HTERT RPE-1 (cell line): ENCODE data around the gene RASA3.

Source experiments
- in situ Hi-C: fragments of 300-500 bp; cut with MboI; formaldehyde crosslinking; loops from 4 replicates; pipeline ENCODE4 v1.14.3; 2020; ENCODE audit warnings: low sequenced_read_pairs

The RASA3 gene

DNA sequence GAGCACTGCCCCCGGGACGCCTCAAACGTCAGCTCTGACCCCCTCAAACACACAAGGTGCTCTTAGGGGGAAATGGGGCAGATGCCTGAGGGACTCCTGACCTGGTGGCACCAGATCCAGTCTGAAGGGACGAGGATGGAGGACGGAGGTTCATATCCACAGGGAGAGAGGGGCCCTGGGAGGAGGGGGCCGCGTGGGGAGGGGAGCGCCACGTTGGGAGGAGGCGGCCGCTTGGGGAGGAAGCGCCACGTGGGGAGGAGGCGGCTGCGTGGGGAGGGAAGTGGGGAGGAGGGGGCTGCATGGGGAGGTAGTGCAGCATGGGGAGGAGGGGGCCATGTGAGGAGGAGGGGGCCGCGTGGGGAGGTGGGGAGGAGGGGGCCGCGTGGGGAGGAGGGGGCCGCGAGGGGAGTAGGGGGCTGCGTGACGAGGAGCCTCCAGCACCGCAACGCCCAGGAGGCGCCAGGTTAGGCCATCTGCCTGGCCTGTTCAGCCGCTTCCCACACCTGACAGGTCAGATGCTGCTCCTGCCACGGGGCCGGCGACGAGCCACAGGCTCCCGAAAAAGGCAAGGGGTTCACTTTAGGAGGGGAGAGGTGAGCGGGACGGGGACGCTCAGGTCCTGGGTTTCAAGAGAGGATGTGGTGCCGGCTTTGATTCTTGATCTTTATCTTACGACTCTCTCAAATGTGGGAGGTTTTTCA is 121.9 kb downstream of the RASA3 start:
- in situ Hi-C loops, result no loop called here

GRCh38 chr13:114009590-114010400 is 122.6 kb downstream of the RASA3 start:
- in situ Hi-C loops, result no loop called here

GRCh38 chr13:114008964-114009589 is 123.3 kb downstream of the RASA3 start:
- in situ Hi-C loops, result no loop called here

- in situ Hi-C loops, result no loop called here
These were observed 124.9 kb downstream of the RASA3 start for GRCh38 chr13:114007566-114007965.

GRCh38 chr13:114005206-114005724 is 127.2 kb downstream of the RASA3 start:
- in situ Hi-C loops, result no loop called here

DNA sequence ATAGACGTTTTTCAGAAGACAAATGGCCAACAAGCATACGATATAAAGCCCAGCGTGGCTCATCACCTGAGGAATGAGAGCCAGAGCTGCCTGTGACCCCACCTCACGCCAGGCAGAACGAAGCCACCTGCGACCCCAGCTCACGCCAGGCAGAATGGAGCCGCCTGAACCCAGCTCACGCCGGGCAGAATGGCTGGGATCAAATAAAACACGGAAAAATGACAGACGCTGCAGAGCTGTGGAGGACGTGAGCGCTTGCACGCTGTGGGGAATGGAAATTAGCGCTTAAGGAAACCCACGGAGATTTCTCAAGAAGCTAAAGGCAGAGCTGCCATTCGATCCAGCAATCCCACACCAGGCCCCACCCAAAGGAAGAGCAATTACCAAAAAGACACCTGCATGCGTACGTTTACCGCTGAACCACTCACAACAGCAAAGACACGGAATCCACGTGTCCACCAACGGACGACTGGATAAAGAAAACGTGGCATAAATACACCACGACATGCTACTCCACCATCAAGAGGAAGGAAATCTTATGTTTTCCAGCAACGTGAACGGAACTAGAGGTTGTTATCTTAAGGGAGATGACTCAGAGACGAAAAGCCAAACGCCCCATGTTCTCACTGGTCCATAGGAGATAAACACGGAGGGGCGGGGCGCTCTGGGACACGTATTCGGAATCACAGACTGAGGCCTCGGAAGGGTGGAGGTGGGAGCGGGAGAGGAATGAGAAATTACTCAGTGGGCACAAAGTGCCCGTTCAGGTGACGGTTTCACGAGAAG is 127.8 kb downstream of the RASA3 start:
- in situ Hi-C loops, result no loop called here

- in situ Hi-C loops, result no loop called here
These were observed 129.6 kb downstream of the RASA3 start for GRCh38 chr13:114002771-114003321.

- in situ Hi-C loops, result no loop called here
These were observed 130.3 kb downstream of the RASA3 start for GRCh38 chr13:114002009-114002544.

- in situ Hi-C loops, result no loop called here
These were observed 131.0 kb downstream of the RASA3 start for GRCh38 chr13:114001331-114002008.

DNA sequence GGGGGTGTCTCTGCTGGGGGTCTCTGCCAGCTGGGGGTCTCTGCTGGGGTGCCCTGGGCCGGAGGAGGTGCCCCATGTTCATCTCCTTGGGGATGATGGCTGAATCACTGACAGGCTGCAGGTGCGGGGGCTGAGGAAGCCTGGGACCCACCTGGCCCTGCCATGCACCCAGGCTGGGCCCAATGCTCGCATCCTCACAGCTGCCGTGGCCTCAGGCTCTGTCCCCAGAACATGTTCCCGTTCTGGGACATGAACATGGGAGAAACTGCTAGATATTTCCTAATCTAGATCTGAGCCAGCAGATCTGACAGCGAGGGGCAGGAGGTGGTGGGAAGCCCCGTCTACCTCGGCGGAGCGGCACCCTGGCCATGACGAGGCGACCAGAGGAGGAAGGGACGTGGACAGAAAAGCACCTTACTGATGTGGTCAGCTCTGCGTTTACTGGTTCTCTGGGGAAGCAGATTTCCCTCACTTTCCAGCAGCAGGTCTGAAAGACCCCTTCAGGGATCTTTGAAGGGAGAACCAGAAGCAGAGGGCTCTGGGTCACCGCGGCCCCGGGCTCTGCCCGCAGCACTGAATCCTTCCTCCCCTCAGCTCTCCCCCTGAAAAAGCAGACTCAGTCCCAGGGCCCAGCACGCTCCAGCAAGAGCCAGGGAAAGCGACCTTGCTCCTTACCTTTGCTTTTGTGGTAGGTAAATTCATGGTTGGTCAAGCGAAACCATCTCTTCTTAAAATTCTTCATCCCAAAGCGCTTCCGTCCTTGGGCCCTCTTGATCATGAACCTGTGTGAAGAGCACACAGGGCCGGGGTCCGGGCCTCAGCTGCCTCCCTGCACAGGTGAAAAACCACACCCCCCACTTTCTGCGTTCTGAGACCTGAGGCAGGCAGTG is 132.0 kb downstream of the RASA3 start:
- in situ Hi-C loops, result no loop called here

DNA sequence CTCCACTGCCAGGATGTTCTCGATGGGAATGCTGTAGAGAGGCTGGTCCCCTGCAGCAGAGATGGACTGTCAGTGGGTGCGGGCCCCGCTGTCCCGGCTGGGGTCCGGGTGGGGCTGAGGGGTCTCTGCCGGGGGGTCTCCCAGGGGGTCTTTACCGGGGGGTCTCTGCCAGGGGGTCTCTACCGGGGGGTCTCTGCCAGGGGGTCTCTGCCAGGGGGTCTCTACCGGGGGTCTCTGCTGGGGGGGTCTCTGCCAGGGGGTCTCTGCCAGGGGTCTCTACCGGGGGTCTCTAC is 132.9 kb downstream of the RASA3 start:
- in situ Hi-C loops, result no loop called here

- in situ Hi-C loops, result no loop called here
These were observed 133.4 kb downstream of the RASA3 start for GRCh38 chr13:113998781-113999617.

DNA sequence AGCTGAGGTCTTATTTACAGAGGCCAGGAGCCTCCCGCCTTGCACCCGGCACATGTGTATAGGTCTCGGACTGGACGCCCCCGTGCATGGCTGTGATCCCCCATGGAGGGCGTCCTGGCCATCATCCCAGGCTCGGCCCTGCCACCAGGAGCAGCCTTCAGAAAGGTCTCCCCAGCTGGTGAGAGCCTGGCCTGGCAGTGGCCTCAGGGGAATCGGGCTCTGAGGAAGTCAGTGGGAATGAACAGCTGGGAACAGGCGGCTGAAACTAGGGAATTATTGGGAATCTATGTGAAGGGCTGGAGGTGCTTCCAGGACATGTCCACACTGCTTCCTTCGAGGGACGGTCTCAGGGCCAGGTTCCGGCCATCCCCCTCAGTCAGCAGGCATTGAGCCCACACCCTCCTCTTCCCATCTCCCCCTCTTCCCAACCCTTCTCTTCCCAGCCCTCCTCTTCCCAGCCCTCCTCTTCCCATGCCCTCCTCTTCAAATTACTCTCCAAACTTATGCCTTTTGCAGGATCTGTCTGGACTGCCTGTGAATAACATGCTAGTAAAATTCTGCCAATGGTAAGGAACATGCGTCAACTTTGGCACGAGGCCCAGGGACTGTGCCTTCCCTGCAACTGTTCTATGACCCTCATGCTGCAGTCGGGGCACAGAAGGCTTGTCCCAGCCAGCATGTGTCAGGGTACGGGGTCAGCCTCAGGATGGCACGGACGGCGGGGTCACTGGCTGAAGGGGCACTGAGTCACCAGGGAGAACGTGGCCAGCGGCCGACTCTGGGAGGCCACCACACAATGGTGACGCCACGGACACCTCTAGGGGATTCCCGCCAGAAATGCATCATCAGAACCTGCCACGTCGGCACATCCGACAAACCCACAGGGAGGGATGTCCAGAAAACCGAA is 134.3 kb downstream of the RASA3 start:
- in situ Hi-C loops, result no loop called here

DNA sequence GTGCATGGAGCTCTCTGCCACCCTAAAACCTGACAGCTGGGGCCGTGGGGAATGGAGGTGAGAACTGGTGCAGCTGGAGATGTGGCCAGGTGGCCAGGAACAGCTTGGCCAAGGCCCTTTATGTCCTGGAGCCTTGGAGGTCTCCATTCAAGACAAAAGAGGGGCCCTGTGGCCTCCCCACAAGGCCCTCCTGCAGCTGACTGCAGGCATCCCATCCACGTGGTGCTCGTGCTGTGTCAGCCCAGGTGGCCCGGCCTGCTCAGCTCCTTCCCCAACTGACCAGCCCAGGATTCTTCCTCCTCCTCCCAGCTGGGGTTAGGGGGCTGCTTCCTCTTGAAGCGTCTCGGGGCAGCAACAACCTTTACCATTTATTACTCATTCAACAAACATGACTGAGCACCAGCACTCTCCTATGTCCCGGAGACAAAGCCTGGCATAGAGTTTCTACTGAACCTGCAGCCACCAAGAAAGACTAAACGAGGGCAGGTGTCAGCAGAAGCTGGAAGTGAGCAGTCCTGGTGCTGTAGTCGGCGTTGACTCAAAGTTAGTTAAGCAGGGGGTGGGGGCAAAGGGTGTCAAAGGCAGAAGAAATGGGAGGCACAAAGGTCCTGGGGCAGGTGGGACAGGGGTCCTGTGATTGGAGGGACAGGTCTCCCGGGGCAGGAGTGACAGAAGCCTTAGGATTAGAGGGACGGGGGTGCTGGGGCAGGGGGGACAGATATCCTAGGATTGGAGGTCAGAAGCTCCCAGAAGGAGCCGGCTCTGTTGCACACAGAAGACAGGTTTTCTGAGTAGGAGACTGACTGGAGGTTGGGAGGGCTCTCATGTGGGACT is 135.3 kb downstream of the RASA3 start:
- in situ Hi-C loops, result no loop called here

GRCh38 chr13:113996081-113996911 is 136.1 kb downstream of the RASA3 start:
- in situ Hi-C loops, result no loop called here
